SU-DHL-6 (cell line): ENCODE measurements around the gene PPM1B.

Experiments
- EZH2phosphoT487 ChIP-seq: fragments of 200-600 bp; sonication (generic), shearing (Covaris generic); conservative IDR thresholded peaks from 2 replicates; pipeline ENCODE4 v1.6.1; 2018; ENCODE audit warnings: mild to moderate bottlenecking, antibody characterized with exemption, low read length, moderate library complexity, mixed read lengths
- TF ChIP-seq, protein P1 (sequence below): fragments of 200-600 bp; sonication (generic); IDR thresholded peaks from one replicate; pipeline ENCODE4 v1.5.1; 2017; ENCODE audit warnings: antibody characterized with exemption, mild to moderate bottlenecking, low read length, moderate library complexity; ENCODE audit not compliant: insufficient read depth, poor library complexity, severe bottlenecking

DNA sequence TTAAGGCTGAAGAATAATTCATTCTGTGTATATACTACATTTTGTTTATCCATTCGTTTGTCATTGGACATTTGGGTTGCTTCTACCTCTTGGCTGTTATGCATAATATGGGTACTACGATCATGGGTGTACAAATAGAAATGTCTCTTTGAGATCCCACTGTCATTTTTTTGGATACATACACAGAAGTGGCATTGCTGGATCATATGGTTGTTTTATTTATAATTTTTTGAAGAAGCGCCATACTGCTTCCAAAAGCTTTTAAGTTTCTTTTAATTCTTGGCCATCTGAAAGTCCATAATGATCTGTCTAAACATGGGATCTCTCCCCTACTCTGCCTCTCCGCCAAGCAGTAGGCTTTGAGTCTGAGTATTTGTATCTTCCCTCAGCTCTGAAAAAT is 18.6 kb downstream of the PPM1B start:
- TF ChIP-seq, protein P1, sequence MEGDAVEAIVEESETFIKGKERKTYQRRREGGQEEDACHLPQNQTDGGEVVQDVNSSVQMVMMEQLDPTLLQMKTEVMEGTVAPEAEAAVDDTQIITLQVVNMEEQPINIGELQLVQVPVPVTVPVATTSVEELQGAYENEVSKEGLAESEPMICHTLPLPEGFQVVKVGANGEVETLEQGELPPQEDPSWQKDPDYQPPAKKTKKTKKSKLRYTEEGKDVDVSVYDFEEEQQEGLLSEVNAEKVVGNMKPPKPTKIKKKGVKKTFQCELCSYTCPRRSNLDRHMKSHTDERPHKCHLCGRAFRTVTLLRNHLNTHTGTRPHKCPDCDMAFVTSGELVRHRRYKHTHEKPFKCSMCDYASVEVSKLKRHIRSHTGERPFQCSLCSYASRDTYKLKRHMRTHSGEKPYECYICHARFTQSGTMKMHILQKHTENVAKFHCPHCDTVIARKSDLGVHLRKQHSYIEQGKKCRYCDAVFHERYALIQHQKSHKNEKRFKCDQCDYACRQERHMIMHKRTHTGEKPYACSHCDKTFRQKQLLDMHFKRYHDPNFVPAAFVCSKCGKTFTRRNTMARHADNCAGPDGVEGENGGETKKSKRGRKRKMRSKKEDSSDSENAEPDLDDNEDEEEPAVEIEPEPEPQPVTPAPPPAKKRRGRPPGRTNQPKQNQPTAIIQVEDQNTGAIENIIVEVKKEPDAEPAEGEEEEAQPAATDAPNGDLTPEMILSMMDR: no peak
- no peak for TF ChIP-seq EZH2phosphoT487
